Body of pancreas (tissue), 4 donors: ENCODE data around the gene RABIF. TPM values are rescaled to one million over a fixed set of nuclear protein-coding genes. Genes with fewer than 3 reads are reported as not detected.

ENCODE experiments used
- ATAC-seq: fragments of 150-250 bp; one replicate; pipeline ENCODE4 v1.9.1; 2016
- DNase-seq, 4 donors: peaks; one replicate each; pipeline ENCODE4 v3.0.0-alpha.2; 2019
- H3K27ac ChIP-seq, 4 donors: fragments of 200-600 bp; sonication (generic); 1 replicate in 3 of 4; 2 replicates in 1 of 4; pipeline versions ENCODE4 v1.5.1 to v1.6.1; 2016 to 2019; ENCODE audit warnings: mild to moderate bottlenecking in 1 of 4, mixed read lengths in 1 of 4, moderate library complexity in 1 of 4
- H3K27me3 ChIP-seq, 2 donors: fragments of 200-600 bp; sonication (generic); one replicate each; pipeline ENCODE4 v1.6.0; 2016; ENCODE audit warnings: mild to moderate bottlenecking in 1 of 2
- H3K36me3 ChIP-seq, 2 donors: fragments of 200-600 bp; sonication (generic); replicated peaks in 1 of 2; 2 replicates each; pipeline ENCODE4 v1.5.1; 2016; ENCODE audit warnings: low read depth in 2 of 2; ENCODE audit not compliant: insufficient read depth in 1 of 2
- H3K4me1 ChIP-seq: fragments of 200-600 bp; sonication (generic); one replicate; pipeline ENCODE4 v1.6.0; 2016
- H3K4me3 ChIP-seq, 2 donors: fragments of 200-600 bp; sonication (generic); 1 replicate in 1 of 2; 2 replicates in 1 of 2; pipeline ENCODE4 v1.5.1; 2016 to 2019
- H3K9me3 ChIP-seq, 3 donors: fragments of 200-600 bp; sonication (generic); 1 replicate in 2 of 3; 2 replicates in 1 of 3; pipeline ENCODE4 v1.5.1; 2016
- CTCF ChIP-seq, 7 experiments: fragments of 450-650 bp in 4 of 7; fragments of 200-600 bp in 3 of 7; sonication (generic) in 3 of 7; IDR thresholded peaks; one replicate each; pipeline ENCODE4 v1.5.1; 2016 to 2019; ENCODE audit warnings: antibody characterized with exemption in 7 of 7
- POLR2A ChIP-seq, 3 donors: fragments of 450-650 bp; IDR thresholded peaks; one replicate each; pipeline ENCODE4 v1.6.1; 2016; ENCODE audit warnings: antibody characterized with exemption in 3 of 3, mild to moderate bottlenecking in 2 of 3
- WGBS, 2 donors: methylation state at CpG; one replicate each; pipeline ENCODE4 v1.1.5; 2017; 5-methylcytosine and 5-hydroxymethylcytosine counted together
- intact Hi-C: fragments of 100-400 bp; cut with DNase I; formaldehyde crosslinking; loops from one replicate; pipeline ENCODE4 v1.15.1; 2023
- total RNA-seq, 2 donors: library from RNA; depleted of rRNA; stranded (reverse); fragments of >200 nt; gene quantifications; one replicate each; pipeline ENCODE4 v1.1.0, GENCODE V29; 2016

RABIF gene
- total RNA-seq, 2 donors from 2014 or later, result 2.6 to 4.0 TPM

GRCh38 chr1:202901555-202901954 is 12.6 kb upstream of the RABIF start:
- Histone ChIP-seq H3K36me3 (peaks cover 0 to 14% of the 10 kb centered on the region in 2 donors), H3K4me3 (no peak overlapping the region), H3K9me3 (no peaks in the 10 kb centered on the region), H3K27ac (no peak overlapping the region), H3K4me1 (no peaks in the 10 kb centered on the region), H3K27me3 (no peaks in the 10 kb centered on the region)
- TF ChIP-seq POLR2A (IDR thresholded peaks at IDR 0.05) (no peak), CTCF (IDR thresholded peaks at IDR 0.05) (no peak)
- ATAC-seq (no peak), DNase-seq (no peak)
- 94 to 96% methylated on average over 4 of the region's 4 CpGs for WGBS, 2 donors
- intact Hi-C loops, result no loop called here

DNA sequence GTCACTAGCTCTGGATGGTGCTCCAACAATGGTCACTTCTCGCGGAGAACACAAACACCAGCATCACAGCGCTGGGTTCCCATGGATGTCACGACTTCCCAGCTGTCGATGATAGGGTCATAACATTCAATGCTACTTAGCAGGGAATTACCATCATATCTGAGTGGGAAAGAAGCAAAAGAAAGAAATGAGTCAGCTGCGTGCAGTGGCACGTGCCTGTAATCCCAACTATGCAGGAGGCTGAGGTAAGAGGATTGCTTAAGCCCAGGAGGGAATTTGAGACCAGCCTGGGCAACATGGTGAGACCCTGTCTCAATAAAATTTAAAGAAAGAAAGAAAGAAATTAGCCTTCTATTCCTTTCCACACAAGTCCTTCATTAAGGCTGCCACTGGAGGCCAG is 3.6 kb upstream of the RABIF start:
- 96 to 99% methylated on average over 7 of the region's 7 CpGs for WGBS, 2 donors
- Histone ChIP-seq H3K27ac (no peak overlapping the region), H3K4me1 (peaks cover 10% of the 10 kb centered on the region), H3K27me3 (no peaks in the 10 kb centered on the region), H3K4me3 (no peak overlapping the region), H3K36me3 (peaks cover 11 to 26% of the 10 kb centered on the region in 2 donors), H3K9me3 (no peaks in the 10 kb centered on the region)
- no peak for DNase-seq
- intact Hi-C loops, result no loop called here
- no peak for ATAC-seq
- no peak for TF ChIP-seq POLR2A (IDR thresholded peaks at IDR 0.05)
- TF ChIP-seq CTCF (IDR thresholded peaks at IDR 0.05), result no peak

DNA sequence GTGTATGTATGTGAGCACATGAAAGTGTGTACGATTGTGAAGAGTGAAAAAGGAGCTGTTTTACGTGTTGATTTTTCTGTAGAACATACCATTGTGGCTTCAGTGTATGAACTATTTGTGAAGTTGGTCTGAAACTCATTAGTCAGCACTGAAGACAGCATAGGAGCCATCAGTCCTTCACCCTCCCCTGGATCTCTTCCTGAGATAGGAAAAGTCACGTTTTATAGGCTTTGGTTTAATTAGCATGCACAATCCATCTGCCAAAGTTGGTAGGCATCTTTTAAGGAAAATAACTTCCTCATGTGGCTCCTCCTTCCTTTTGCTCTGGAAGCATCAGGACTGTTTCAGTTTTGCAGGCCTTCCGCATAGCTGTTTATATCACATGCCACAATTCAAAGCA is 1.4 kb upstream of the RABIF start:
- Histone ChIP-seq H3K4me1 (peaks cover 11% of the 10 kb centered on the region), H3K9me3 (no peaks in the 10 kb centered on the region), H3K27ac (no peak overlapping the region), H3K27me3 (no peaks in the 10 kb centered on the region), H3K36me3 (peaks cover 6 to 15% of the 10 kb centered on the region in 2 donors), H3K4me3 (no peak overlapping the region)
- TF ChIP-seq POLR2A (IDR thresholded peaks at IDR 0.05) (no peak), CTCF (IDR thresholded peaks at IDR 0.05) (no peak)
- intact Hi-C loops, result no loop called here
- DNase-seq (no peak), ATAC-seq (no peak)
- 66 to 69% methylated on average over 4 of the region's 4 CpGs for WGBS, 2 donors

DNA sequence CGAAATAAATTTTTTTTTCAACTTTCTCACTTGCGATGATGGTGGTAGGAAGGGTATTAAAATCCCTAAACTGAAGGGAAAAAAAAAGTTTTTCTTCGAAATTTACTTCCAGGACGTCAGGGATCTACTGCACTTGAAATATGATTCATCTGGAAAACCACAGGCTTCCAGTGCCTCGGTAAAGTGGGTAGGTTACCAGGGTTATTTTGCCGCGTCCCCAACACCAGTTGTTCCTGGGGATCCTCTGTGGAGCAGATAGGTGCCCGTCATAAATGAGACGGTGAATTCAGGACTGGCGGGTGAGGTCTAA is 773 bp downstream of the RABIF start:
- Histone ChIP-seq H3K36me3 (peaks cover 0 to 10% of the 10 kb centered on the region in 2 donors), H3K4me1 (peaks cover 11% of the 10 kb centered on the region), H3K27me3 (no peaks in the 10 kb centered on the region), H3K9me3 (no peaks in the 10 kb centered on the region), H3K27ac (peak overlapping the region; percentile 83 to 91 (median 90)), H3K4me3 (peak overlapping the region; percentile 44 to 67)
- TF ChIP-seq CTCF (IDR thresholded peaks at IDR 0.05), result peak in 1 of 7 experiments; percentile 1
- TF ChIP-seq POLR2A (IDR thresholded peaks at IDR 0.05), result no peak
- 1% methylated on average over 10 of the region's 10 CpGs for WGBS, 2 donors
- intact Hi-C loops, result no loop called here
- ATAC-seq (no peak), DNase-seq (no peak)

DNA sequence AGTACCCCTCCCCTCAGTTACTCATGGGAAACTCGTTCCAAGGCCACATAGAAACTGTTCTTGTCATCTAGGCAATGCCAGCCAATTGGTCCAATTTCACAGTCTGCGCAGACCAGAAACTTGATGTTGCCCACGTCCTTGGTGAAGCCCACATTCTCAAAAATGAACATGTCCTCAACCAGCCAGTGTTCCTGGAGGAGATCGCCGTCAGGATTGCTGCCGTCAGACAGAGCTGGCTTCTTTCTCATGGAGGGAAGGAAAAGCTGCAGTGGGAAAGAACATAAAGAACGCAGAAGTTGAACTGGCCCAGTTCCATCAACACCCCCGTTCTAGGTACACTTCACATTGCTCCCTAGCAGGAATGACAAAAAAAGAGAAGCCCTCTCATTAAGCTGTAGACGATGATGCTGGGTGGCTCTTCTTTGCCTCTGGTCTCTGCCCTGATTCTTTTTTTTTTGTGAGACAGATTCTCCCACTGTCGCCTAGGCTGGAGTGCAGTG is 7.9 kb downstream of the RABIF start:
- ATAC-seq, result no peak
- Histone ChIP-seq H3K27me3 (no peaks in the 10 kb centered on the region), H3K4me1 (no peaks in the 10 kb centered on the region), H3K9me3 (no peaks in the 10 kb centered on the region), H3K36me3 (peaks cover 0 to 6% of the 10 kb centered on the region in 2 donors), H3K4me3 (no peak overlapping the region), H3K27ac (no peak overlapping the region)
- no peak for TF ChIP-seq CTCF (IDR thresholded peaks at IDR 0.05)
- no peak for TF ChIP-seq POLR2A (IDR thresholded peaks at IDR 0.05)
- intact Hi-C loops, result no loop called here
- peak in 1 of 4 donors; percentile 41 for DNase-seq
- 63 to 70% methylated on average over 10 of the region's 10 CpGs for WGBS, 2 donors
